EL (cell line): Measurements from ENCODE around the gene CPED1.
A peak's percentile ranks its signal among the peaks of the same experiment; 100 is the strongest.
"Not testable (repeated sequence)": the region's sequence is repeated elsewhere in the genome, so short reads cannot be mapped to it uniquely, and the experiment has no call there.

Experiments used
- DNase-seq: peaks from one replicate; pipeline ENCODE4 v3.0.0-alpha.2; 2016

The CPED1 gene

GRCh38 chr7:121157885-121158590 is 169.5 kb downstream of the CPED1 start:
- DNase-seq, result no peak

- no peak for DNase-seq
These were observed 170.2 kb downstream of the CPED1 start for GRCh38 chr7:121158665-121159064.

GRCh38 chr7:121159553-121159952 is 171.0 kb downstream of the CPED1 start:
- DNase-seq, result no peak

GRCh38 chr7:121160150-121161008 is 171.9 kb downstream of the CPED1 start:
- no peak for DNase-seq

GRCh38 chr7:121163699-121164098 is 175.2 kb downstream of the CPED1 start:
- DNase-seq, result no peak

- DNase-seq, result no peak
These were observed 175.7 kb downstream of the CPED1 start for GRCh38 chr7:121164247-121164646.

- DNase-seq, result no peak
These were observed 178.4 kb downstream of the CPED1 start for GRCh38 chr7:121166916-121167315.

- peak; percentile 13 for DNase-seq
These were observed 179.5 kb downstream of the CPED1 start for GRCh38 chr7:121167971-121168370.

- DNase-seq, result no peak
These were observed 181.0 kb downstream of the CPED1 start for GRCh38 chr7:121169469-121169868.

GRCh38 chr7:121172484-121172883 is 184.0 kb downstream of the CPED1 start:
- DNase-seq, result no peak

- no peak for DNase-seq
These were observed 187.3 kb downstream of the CPED1 start for GRCh38 chr7:121175826-121176225.

GRCh38 chr7:121178452-121178851 is 189.9 kb downstream of the CPED1 start:
- no peak for DNase-seq

- DNase-seq, result no peak
These were observed 190.5 kb downstream of the CPED1 start for GRCh38 chr7:121178869-121179497.

GRCh38 chr7:121180436-121181063 is 192.0 kb downstream of the CPED1 start:
- no peak for DNase-seq

GRCh38 chr7:121181357-121181756 is 192.8 kb downstream of the CPED1 start:
- no peak for DNase-seq

GRCh38 chr7:121182281-121182680 is 193.8 kb downstream of the CPED1 start:
- DNase-seq, result no peak

- DNase-seq, result no peak
These were observed 194.4 kb downstream of the CPED1 start for GRCh38 chr7:121182902-121183301.

- not testable (repeated sequence) for DNase-seq
These were observed 195.4 kb downstream of the CPED1 start for GRCh38 chr7:121183883-121184282.

GRCh38 chr7:121186746-121187145 is 198.2 kb downstream of the CPED1 start:
- DNase-seq, result no peak

- DNase-seq, result no peak
These were observed 198.7 kb downstream of the CPED1 start for GRCh38 chr7:121187222-121187621.

- no peak for DNase-seq
These were observed 199.2 kb downstream of the CPED1 start for GRCh38 chr7:121187676-121188075.

- no peak for DNase-seq
These were observed 204.3 kb downstream of the CPED1 start for GRCh38 chr7:121192834-121193233.

GRCh38 chr7:121195010-121195409 is 206.5 kb downstream of the CPED1 start:
- DNase-seq, result no peak
